IPS-20b (cell line): ENCODE measurements around the gene L3MBTL2.
"Not testable (repeated sequence)": the region's sequence is repeated elsewhere in the genome, so short reads cannot be mapped to it uniquely, and the experiment has no call there.

ENCODE experiments used
- H3K27ac ChIP-seq: one replicate; pipeline ENCODE4 v1.5.1; 2013; ENCODE audit warnings: low read length
- H3K27me3 ChIP-seq: 2 replicates; pipeline ENCODE4 v1.6.1; 2013; ENCODE audit warnings: mild to moderate bottlenecking, low read length, inconsistent platforms; ENCODE audit not compliant: insufficient read depth
- H3K36me3 ChIP-seq: 2 replicates; pipeline ENCODE4 v1.6.1; 2013; ENCODE audit warnings: low read depth, mild to moderate bottlenecking, inconsistent platforms, low read length, moderate library complexity; ENCODE audit not compliant: insufficient read depth
- H3K4me1 ChIP-seq: 2 replicates; pipeline ENCODE4 v1.6.1; 2013; ENCODE audit warnings: mild to moderate bottlenecking, control low read depth, inconsistent platforms, low read length, moderate library complexity; ENCODE audit not compliant: insufficient read depth
- H3K4me3 ChIP-seq: 2 replicates; pipeline ENCODE4 v1.5.1; 2013; ENCODE audit warnings: mild to moderate bottlenecking, low read length, inconsistent platforms
- H3K9ac ChIP-seq: 2 replicates; pipeline ENCODE4 v1.6.1; 2013; ENCODE audit warnings: low read depth, mild to moderate bottlenecking, inconsistent platforms, low read length, moderate library complexity
- H3K9me3 ChIP-seq: 2 replicates; pipeline ENCODE4 v1.6.1; 2013; ENCODE audit warnings: mild to moderate bottlenecking, low read depth, low read length, inconsistent platforms; ENCODE audit not compliant: insufficient read depth

The L3MBTL2 gene

GRCh38 chr22:41245917-41246499, 40.9 kb downstream of the L3MBTL2 start:
- Histone ChIP-seq H3K4me1 (no peaks in the 10 kb centered on the region), H3K27me3 (no peaks in the 10 kb centered on the region), H3K27ac (no peak overlapping the region), H3K36me3 (peaks cover 61% of the 10 kb centered on the region), H3K9ac (no peak overlapping the region), H3K9me3 (no peaks in the 10 kb centered on the region), H3K4me3 (no peak overlapping the region)

GRCh38 chr22:41247703-41248102, 42.6 kb downstream of the L3MBTL2 start:
- H3K9ac ChIP-seq: no peak overlapping the region
- no peaks in the 10 kb centered on the region for H3K27me3 ChIP-seq
- no peaks in the 10 kb centered on the region for H3K4me1 ChIP-seq
- H3K4me3 ChIP-seq: no peak overlapping the region
- peaks cover 75% of the 10 kb centered on the region for H3K36me3 ChIP-seq
- no peak overlapping the region for H3K27ac ChIP-seq
- no peaks in the 10 kb centered on the region for H3K9me3 ChIP-seq

DNA sequence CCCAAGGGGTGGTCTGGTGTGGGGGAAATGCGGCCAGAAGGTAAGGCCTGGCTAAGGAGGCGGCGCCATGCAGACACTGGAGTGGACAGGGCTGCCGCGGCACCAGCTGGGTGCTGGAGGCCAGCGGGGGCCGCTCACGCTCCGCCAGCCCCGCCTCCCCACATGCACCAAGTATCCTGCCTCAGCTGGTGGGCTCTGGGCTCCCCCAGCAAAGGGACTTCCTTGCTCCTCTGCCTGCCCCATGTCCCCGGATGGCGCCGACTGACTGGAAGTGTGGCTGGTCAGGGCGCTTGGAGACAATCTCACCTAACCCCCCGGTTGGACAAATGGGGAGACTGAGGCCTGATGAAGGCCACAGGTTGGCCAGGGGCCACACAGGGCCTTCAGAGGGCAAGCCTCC, 43.2 kb downstream of the L3MBTL2 start:
- Histone ChIP-seq H3K27me3 (no peaks in the 10 kb centered on the region), H3K27ac (no peak overlapping the region), H3K9me3 (no peaks in the 10 kb centered on the region), H3K9ac (no peak overlapping the region), H3K4me1 (no peaks in the 10 kb centered on the region), H3K4me3 (no peak overlapping the region), H3K36me3 (peaks cover 82% of the 10 kb centered on the region)

DNA sequence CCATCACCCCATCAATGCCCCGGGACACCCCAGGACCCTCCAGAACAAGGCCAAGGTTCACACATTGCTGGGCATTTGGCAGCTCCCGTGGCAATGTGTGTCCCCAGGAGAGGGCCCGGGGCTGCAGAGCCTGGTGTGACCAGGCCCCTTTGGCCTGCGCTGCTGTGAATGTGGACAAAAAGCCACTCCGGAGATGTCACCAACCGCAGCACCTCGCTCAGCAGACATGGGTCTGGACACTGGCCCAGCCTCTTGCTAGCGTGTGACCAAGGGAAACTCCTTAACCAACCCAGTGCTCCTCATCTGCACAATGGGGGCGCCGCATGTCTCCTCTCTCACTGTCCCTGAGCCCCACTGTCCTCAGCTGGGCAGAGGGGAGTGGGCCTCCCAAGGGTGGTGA, 43.6 kb downstream of the L3MBTL2 start:
- Histone ChIP-seq H3K27me3 (no peaks in the 10 kb centered on the region), H3K27ac (no peak overlapping the region), H3K4me3 (no peak overlapping the region), H3K9ac (no peak overlapping the region), H3K4me1 (no peaks in the 10 kb centered on the region), H3K9me3 (no peaks in the 10 kb centered on the region), H3K36me3 (peaks cover 86% of the 10 kb centered on the region)

DNA sequence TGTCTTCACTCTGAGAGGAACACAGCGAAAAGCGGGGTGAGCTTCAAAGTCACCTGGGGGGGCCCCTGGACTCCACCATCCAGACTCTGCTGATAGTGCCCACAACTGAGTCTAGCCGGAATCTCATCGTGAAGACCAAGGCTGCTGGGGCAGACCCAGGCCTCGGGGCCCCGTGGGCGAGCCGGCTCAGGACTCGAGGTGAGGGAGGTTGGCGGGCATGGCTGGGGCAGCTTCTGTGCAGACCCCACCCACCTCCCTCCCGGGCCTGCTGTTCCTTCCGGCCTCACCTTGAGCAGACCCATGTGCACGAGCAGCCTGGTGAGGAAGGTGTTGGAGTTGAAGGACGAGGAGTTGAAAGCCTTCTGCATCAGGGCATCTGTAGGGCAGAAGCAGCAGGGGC, 44.3 kb downstream of the L3MBTL2 start:
- Histone ChIP-seq H3K27me3 (no peaks in the 10 kb centered on the region), H3K27ac (no peak overlapping the region), H3K4me3 (no peak overlapping the region), H3K4me1 (no peaks in the 10 kb centered on the region), H3K36me3 (peaks cover 93% of the 10 kb centered on the region), H3K9me3 (no peaks in the 10 kb centered on the region), H3K9ac (no peak overlapping the region)

DNA sequence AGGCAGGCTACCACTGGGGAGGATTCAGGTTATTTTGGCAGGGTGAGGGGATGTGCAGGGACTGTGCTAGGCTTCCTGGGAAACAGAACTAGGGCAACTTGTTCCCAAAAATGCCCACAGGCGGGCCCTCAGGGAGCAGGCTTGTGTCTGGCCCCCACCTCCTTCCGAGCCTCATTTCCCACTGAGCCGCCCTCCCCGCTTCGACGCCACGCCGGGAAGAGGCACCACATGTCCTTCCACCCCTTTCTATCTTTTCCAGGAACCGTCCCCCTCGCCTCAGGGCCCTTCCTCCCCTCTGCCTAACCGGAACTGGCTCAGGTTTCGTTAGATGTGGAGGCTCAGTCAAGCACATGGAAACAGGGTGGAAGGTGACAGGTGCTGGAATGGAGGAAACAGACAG, 45.0 kb downstream of the L3MBTL2 start:
- Histone ChIP-seq H3K9ac (no peak overlapping the region), H3K4me3 (no peak overlapping the region), H3K27me3 (no peaks in the 10 kb centered on the region), H3K36me3 (peaks cover 94% of the 10 kb centered on the region), H3K9me3 (no peaks in the 10 kb centered on the region), H3K4me1 (no peaks in the 10 kb centered on the region), H3K27ac (no peak overlapping the region)

GRCh38 chr22:41252365-41252764, 47.3 kb downstream of the L3MBTL2 start:
- Histone ChIP-seq H3K4me1 (no peaks in the 10 kb centered on the region), H3K36me3 (peaks cover 95% of the 10 kb centered on the region), H3K9me3 (no peaks in the 10 kb centered on the region), H3K27me3 (no peaks in the 10 kb centered on the region), H3K4me3 (no peak overlapping the region), H3K27ac (no peak overlapping the region), H3K9ac (no peak overlapping the region)

DNA sequence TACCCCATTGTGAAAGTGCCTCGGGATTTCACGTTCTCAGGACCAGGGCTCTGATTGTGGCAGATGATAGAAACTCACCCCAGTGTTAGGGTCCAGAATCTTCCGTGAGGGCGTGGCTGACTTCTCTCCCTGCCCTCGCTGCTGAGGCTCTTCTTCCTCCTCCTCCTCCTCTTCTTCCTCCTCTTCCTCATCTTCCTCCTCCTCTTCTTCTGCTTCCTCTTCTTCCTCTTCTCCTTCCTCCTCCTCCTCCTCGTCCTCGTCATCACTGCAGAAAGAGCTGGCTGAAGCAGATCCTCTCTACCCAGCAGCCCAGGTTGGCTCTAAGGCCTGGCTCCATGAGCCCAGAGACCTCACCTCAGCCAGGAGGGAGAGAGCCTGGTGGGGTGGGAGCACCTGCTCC, 49.1 kb downstream of the L3MBTL2 start:
- no peak overlapping the region for H3K9ac ChIP-seq
- no peaks in the 10 kb centered on the region for H3K4me1 ChIP-seq
- H3K36me3 ChIP-seq: peaks cover 95% of the 10 kb centered on the region
- H3K27ac ChIP-seq: no peak overlapping the region
- no peak overlapping the region for H3K4me3 ChIP-seq
- H3K27me3 ChIP-seq: no peaks in the 10 kb centered on the region
- no peaks in the 10 kb centered on the region for H3K9me3 ChIP-seq

DNA sequence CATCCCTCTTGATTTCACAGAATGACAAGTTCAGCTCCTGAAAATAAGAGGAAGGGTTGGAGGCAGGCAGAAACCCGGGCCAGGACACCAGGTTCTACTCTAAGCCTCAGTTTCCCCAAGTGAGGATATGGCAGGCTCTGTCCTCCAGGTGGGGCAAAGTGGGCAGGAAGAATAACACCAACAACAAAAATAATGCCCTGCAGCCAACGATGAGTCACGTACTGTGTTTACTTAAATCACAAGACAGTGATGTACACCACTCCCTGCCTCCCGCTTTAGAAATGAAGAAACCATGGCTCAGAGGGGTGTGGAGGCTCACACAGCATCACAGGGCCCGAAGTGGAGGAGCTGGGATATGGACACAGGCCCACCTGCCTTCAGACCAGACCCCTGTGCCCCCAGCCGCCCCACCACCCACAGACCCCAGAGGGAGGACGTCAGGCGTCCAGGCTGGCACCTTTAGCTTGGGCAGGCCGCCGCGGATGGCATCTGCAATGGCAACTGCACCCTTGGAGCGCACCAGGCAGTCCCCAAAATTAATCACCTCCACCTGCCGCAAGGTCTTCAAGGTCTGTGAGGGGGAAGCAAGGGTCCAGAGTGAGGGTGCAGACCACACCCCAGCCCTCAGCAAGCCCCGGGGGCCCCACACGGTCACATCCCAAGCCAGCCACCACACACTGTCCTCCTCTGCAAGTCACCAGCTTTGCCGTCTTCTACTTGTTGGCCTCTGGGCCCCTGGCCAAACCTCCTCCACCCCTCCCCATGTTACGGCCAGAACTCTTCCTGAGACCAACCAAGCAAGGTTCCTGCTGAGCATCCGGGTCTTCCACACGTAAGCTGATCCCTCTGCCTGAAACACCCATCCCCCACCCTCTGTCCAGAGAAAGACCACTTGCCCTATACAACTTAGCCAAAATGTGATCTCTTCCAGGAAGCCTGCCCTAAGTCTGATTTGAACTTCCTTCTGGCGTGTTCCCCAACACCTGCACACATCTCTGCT, 51.4 kb downstream of the L3MBTL2 start:
- Histone ChIP-seq H3K4me1 (no peaks in the 10 kb centered on the region), H3K9me3 (no peaks in the 10 kb centered on the region), H3K4me3 (no peak overlapping the region), H3K9ac (no peak overlapping the region), H3K27ac (no peak overlapping the region), H3K27me3 (no peaks in the 10 kb centered on the region), H3K36me3 (peaks cover 95% of the 10 kb centered on the region)

- H3K36me3 ChIP-seq: peaks cover 97% of the 10 kb centered on the region
- H3K9me3 ChIP-seq: no peaks in the 10 kb centered on the region
- no peak overlapping the region for H3K4me3 ChIP-seq
- no peaks in the 10 kb centered on the region for H3K27me3 ChIP-seq
- H3K4me1 ChIP-seq: no peaks in the 10 kb centered on the region
- H3K27ac ChIP-seq: no peak overlapping the region
- no peak overlapping the region for H3K9ac ChIP-seq
Measured at GRCh38 chr22:41257696-41258095, 52.6 kb downstream of the L3MBTL2 start.

- not testable (repeated sequence) for H3K27ac ChIP-seq, H3K9ac ChIP-seq, H3K4me1 ChIP-seq, H3K27me3 ChIP-seq, H3K4me3 ChIP-seq, H3K9me3 ChIP-seq
- peaks cover 100% of the 10 kb centered on the region for H3K36me3 ChIP-seq
Measured at GRCh38 chr22:41259756-41260155, 54.6 kb downstream of the L3MBTL2 start.

- Histone ChIP-seq H3K27me3 (no peaks in the 10 kb centered on the region), H3K36me3 (peaks cover 98% of the 10 kb centered on the region), H3K4me3 (no peak overlapping the region), H3K9ac (no peak overlapping the region), H3K27ac (no peak overlapping the region), H3K4me1 (no peaks in the 10 kb centered on the region), H3K9me3 (no peaks in the 10 kb centered on the region)
Measured at GRCh38 chr22:41260871-41261270, 55.8 kb downstream of the L3MBTL2 start.
